Neuronal stem cell (in vitro differentiated cells): Measurements from ENCODE around the gene MEGF6.

Source experiments
- DNase-seq: peaks from one replicate; pipeline ENCODE4 v3.0.0-alpha.2; 2013; ENCODE audit warnings: low spot score
- H2AFZ ChIP-seq: one replicate; pipeline ENCODE4 v1.6.1; 2013; ENCODE audit warnings: mild to moderate bottlenecking, low read length, inconsistent platforms
- H2AK5ac ChIP-seq: 2 replicates; pipeline ENCODE4 v1.6.1; 2013; ENCODE audit warnings: low read depth, mild to moderate bottlenecking, inconsistent platforms, low read length, moderate library complexity, mixed read lengths
- H2BK120ac ChIP-seq: 2 replicates; pipeline ENCODE4 v1.6.1; 2013; ENCODE audit warnings: low read depth, mild to moderate bottlenecking, inconsistent platforms, low read length, moderate library complexity, mixed read lengths
- H2BK12ac ChIP-seq: one replicate; pipeline ENCODE4 v1.6.1; 2013; ENCODE audit warnings: low read length, inconsistent platforms
- H2BK15ac ChIP-seq: 2 replicates; pipeline ENCODE4 v1.6.1; 2013; ENCODE audit warnings: mild to moderate bottlenecking, low read length, inconsistent platforms, mixed read lengths
- H2BK5ac ChIP-seq: one replicate; pipeline ENCODE4 v1.6.1; 2013; ENCODE audit warnings: inconsistent platforms, mild to moderate bottlenecking, low read length, moderate library complexity
- H3K14ac ChIP-seq: one replicate; pipeline ENCODE4 v1.6.1; 2013; ENCODE audit warnings: low read length, inconsistent platforms
- H3K18ac ChIP-seq: 2 replicates; pipeline ENCODE4 v1.6.1; 2013; ENCODE audit warnings: low read length, inconsistent platforms
- H3K23ac ChIP-seq: 2 replicates; pipeline ENCODE4 v1.6.1; 2013; ENCODE audit warnings: low read depth, mild to moderate bottlenecking, mixed read lengths, low read length, inconsistent platforms; ENCODE audit not compliant: poor library complexity
- H3K27ac ChIP-seq: replicated peaks from 3 replicates; pipeline ENCODE4 v1.5.1; 2013; ENCODE audit warnings: low read length, inconsistent platforms
- H3K27me3 ChIP-seq, 3 experiments: 2 replicates each; pipeline ENCODE4 v1.6.1; 2013; ENCODE audit warnings: low read length in 3 of 3, mild to moderate bottlenecking in 2 of 3, inconsistent platforms in 1 of 3, low read depth in 1 of 3, mixed read lengths in 1 of 3, moderate library complexity in 1 of 3; ENCODE audit not compliant: control insufficient read depth in 3 of 3, insufficient read depth in 3 of 3
- H3K36me3 ChIP-seq, 2 donors: replicated peaks in 1 of 2; 2 replicates each; pipeline ENCODE4 v1.6.1; 2013; ENCODE audit warnings: low read length in 2 of 2; ENCODE audit not compliant: control insufficient read depth in 2 of 2, insufficient read depth in 2 of 2
- H3K4ac ChIP-seq: 2 replicates; pipeline ENCODE4 v1.6.1; 2013; ENCODE audit warnings: inconsistent platforms, mild to moderate bottlenecking, low read length, moderate library complexity
- H3K4me1 ChIP-seq, 2 donors: 1 replicate in 1 of 2; 2 replicates in 1 of 2; pipeline ENCODE4 v1.6.1; 2013; ENCODE audit warnings: low read length in 2 of 2, low read depth in 1 of 2; ENCODE audit not compliant: control insufficient read depth in 2 of 2, insufficient read depth in 1 of 2
- H3K4me2 ChIP-seq: one replicate; pipeline ENCODE4 v1.6.1; 2013; ENCODE audit warnings: mild to moderate bottlenecking, low read length, inconsistent platforms; ENCODE audit not compliant: insufficient read depth, poor library complexity, severe bottlenecking
- H3K4me3 ChIP-seq, 2 donors: 2 replicates each; pipeline ENCODE4 v1.5.1; 2013; ENCODE audit warnings: low read length in 2 of 2, mild to moderate bottlenecking in 2 of 2, inconsistent platforms in 1 of 2, moderate library complexity in 1 of 2
- H3K79me1 ChIP-seq: one replicate; pipeline ENCODE4 v1.6.1; 2013; ENCODE audit warnings: low read depth, mild to moderate bottlenecking, inconsistent platforms, low read length, moderate library complexity
- H3K9ac ChIP-seq: one replicate; pipeline ENCODE4 v1.6.1; 2013; ENCODE audit warnings: mild to moderate bottlenecking, low read depth, low read length, inconsistent platforms; ENCODE audit not compliant: poor library complexity
- H3K9me3 ChIP-seq, 2 donors: replicated peaks in 1 of 2; 2 replicates each; pipeline versions ENCODE3 to v1.6.1; 2013; ENCODE audit warnings: low read length in 2 of 2, mild to moderate bottlenecking in 2 of 2, inconsistent platforms in 1 of 2, low read depth in 1 of 2, mixed read lengths in 1 of 2, moderate library complexity in 1 of 2; ENCODE audit not compliant: control insufficient read depth in 2 of 2, insufficient read depth in 1 of 2
- H4K8ac ChIP-seq: one replicate; pipeline ENCODE4 v1.6.1; 2013; ENCODE audit warnings: low read depth, mild to moderate bottlenecking, inconsistent platforms, low read length, moderate library complexity
- H4K91ac ChIP-seq: one replicate; pipeline ENCODE4 v1.6.1; 2013; ENCODE audit warnings: low read length, low read depth, mild to moderate bottlenecking, inconsistent platforms; ENCODE audit not compliant: poor library complexity
- WGBS, 2 donors: extraction: QIAGEN DNeasy Blood & Tissue Kit; methylation state at CpG; one replicate each; pipeline ENCODE4 v1.1.7; 2013; ENCODE audit warnings: missing lambda C conversion rate in 2 of 2, mixed read lengths in 1 of 2; ENCODE audit not compliant: insufficient read length in 2 of 2, insufficient replicate concordance in 1 of 2; ENCODE audit errors: extremely low coverage in 2 of 2; 5-methylcytosine and 5-hydroxymethylcytosine counted together

Gene MEGF6

DNA sequence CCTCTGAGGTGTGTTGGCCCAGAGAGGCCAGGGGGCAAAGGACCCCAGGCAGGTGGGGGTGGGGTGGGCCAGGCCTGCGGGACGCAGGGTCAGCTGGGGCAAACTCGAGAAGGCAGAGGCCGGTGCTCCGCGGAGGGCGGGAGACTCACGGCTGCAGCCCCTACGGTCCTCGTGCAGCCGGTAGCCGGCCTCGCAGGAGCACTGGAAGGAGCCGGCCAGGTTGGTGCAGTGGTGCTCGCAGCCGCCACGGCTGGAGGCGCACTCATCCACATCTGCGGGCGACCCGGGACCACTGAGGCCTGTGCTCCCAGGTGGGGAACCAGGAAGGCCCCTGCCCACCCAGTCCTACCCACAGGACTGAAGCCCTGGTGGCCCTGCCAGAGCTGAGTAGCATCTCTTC, 101.6 kb downstream of the MEGF6 start:
- Histone ChIP-seq H2AFZ (no peak overlapping the region), H3K4me1 (no peaks in the 10 kb centered on the region), H3K27ac (no peak overlapping the region), H3K27me3 (no peaks in the 10 kb centered on the region), H3K18ac (no peak overlapping the region), H3K23ac (peak overlapping the region; percentile 89), H3K9me3 (no peaks in the 10 kb centered on the region), H3K14ac (no peak overlapping the region), H3K4ac (no peak overlapping the region), H4K91ac (no peak overlapping the region), H3K79me1 (peaks cover 6% of the 10 kb centered on the region), H2BK15ac (no peak overlapping the region), H2BK12ac (peak overlapping the region; percentile 73), H4K8ac (peak overlapping the region; percentile 43), H3K4me3 (no peak overlapping the region), H2AK5ac (no peak overlapping the region), H2BK120ac (no peak overlapping the region), H3K9ac (no peak overlapping the region), H2BK5ac (no peak overlapping the region), H3K36me3 (no peaks in the 10 kb centered on the region), H3K4me2 (no peak overlapping the region)
- DNase-seq, result no peak
- WGBS, 2 donors, result no CpG with 5 or more reads among the region's 21 CpGs

DNA sequence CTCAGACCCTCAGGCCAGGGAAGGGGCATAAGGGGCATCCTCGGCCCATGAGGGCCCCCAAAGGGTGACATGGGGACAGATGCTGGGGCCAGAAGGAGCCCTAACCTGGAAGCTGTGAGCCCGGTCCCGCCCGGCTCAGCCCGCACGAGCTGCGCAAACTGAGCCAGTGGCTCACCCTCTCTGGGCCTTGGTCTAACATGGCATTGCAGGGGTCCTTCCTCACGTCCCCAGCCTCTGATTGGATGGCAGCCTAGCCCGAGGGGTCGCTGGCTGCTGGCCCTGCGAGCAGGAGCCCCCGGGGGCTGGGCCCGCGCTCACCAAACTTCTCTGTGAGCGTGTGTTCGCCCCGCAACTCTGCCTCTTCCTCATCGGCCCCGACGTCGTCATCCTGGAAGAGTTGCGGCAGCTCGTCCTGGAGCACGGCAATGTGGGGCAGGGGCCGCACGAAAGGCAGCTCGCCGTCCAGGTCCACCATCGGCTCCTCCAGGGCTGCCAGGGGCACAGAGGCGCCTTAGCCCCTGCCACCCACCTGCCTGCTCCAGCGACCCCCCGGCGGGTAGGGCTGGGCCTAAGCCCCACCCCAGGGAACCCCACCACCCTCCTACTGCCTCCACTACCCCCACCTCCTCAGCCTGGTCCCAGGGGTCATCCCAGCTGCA, 102.4 kb downstream of the MEGF6 start:
- Histone ChIP-seq H4K91ac (no peak overlapping the region), H2AK5ac (no peak overlapping the region), H3K4me3 (no peak overlapping the region), H3K27me3 (no peaks in the 10 kb centered on the region), H3K27ac (no peak overlapping the region), H3K4me1 (no peaks in the 10 kb centered on the region), H2BK12ac (no peak overlapping the region), H3K14ac (peak overlapping the region; percentile 47), H2BK5ac (no peak overlapping the region), H3K4me2 (no peak overlapping the region), H3K23ac (peak overlapping the region; percentile 85), H3K18ac (peak overlapping the region; percentile 13), H2BK15ac (no peak overlapping the region), H2BK120ac (no peak overlapping the region), H2AFZ (no peak overlapping the region), H3K36me3 (no peaks in the 10 kb centered on the region), H3K9me3 (no peaks in the 10 kb centered on the region), H3K79me1 (peaks cover 6% of the 10 kb centered on the region), H3K9ac (no peak overlapping the region), H4K8ac (no peak overlapping the region), H3K4ac (no peak overlapping the region)
- DNase-seq, result no peak
- WGBS, 2 donors, result no CpG with 5 or more reads among the region's 33 CpGs

DNA sequence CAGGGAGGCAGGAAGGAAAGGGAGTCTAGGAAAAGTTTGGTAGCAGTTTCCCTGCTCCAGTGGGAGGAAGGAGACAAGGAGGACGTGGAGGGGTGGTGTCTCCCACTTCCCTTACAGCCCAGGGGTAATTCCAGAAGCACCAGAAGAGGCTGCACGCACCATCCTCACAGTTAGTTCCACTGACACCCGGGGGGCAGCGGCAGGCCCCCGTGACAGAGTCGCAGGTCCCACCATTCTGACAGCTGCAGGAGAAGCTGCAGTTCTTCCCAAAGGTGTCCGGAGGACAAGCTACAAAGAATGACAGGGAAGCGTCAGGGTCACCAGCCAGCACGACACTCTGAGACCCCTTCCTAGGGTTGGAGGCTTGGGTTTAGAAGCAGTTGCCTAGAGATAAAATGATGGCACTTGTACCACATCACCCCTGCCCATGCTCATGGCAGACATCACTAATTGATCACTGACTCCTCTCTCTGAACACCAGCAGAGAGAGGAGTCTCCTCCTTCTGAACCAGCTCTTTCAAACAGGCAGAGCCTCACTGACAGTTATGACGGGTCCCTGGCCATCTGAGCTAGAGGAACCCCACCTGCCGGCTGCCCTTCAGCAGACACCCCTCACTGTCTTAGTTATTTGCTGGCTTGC, 103.6 kb downstream of the MEGF6 start:
- Histone ChIP-seq H4K8ac (no peak overlapping the region), H4K91ac (no peak overlapping the region), H3K9ac (no peak overlapping the region), H2AFZ (no peak overlapping the region), H2BK120ac (no peak overlapping the region), H3K79me1 (peaks cover 6% of the 10 kb centered on the region), H3K18ac (no peak overlapping the region), H3K4ac (no peak overlapping the region), H2AK5ac (no peak overlapping the region), H3K4me3 (no peak overlapping the region), H2BK12ac (no peak overlapping the region), H3K4me1 (no peaks in the 10 kb centered on the region), H2BK5ac (no peak overlapping the region), H3K23ac (no peak overlapping the region), H3K4me2 (no peak overlapping the region), H3K9me3 (no peaks in the 10 kb centered on the region), H3K27ac (no peak overlapping the region), H2BK15ac (no peak overlapping the region), H3K27me3 (no peaks in the 10 kb centered on the region), H3K14ac (no peak overlapping the region), H3K36me3 (no peaks in the 10 kb centered on the region)
- no CpG with 5 or more reads among the region's 11 CpGs for WGBS, 2 donors
- DNase-seq, result no peak

DNA sequence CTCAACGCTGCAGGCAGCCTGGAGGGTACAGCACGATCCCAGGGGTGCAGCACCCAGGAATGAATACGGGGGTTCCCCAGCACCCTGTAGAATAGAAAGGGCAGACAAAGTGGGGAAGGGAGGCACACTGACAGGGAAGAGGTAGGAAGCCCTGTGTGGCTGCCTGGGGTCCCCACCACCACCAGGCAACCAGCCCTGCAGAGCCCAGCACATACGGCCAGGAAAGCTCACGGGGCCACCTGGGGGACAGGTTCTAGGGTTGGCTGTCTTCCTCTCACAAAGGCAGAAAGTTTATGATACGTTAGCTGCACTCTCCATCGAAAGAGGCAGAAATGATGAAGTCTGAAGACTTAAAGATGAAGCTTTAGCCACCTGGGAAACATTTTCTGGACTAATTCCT, 104.4 kb downstream of the MEGF6 start:
- H3K18ac ChIP-seq, result no peak overlapping the region
- H2BK5ac ChIP-seq, result no peak overlapping the region
- H3K23ac ChIP-seq, result no peak overlapping the region
- H2BK12ac ChIP-seq, result no peak overlapping the region
- no peak overlapping the region for H3K4me3 ChIP-seq
- H4K8ac ChIP-seq, result no peak overlapping the region
- H3K9me3 ChIP-seq, result no peaks in the 10 kb centered on the region
- H3K9ac ChIP-seq, result no peak overlapping the region
- H2BK120ac ChIP-seq, result no peak overlapping the region
- no peak overlapping the region for H3K4me2 ChIP-seq
- H3K79me1 ChIP-seq, result peaks cover 6% of the 10 kb centered on the region
- H3K14ac ChIP-seq, result no peak overlapping the region
- no peak overlapping the region for H3K27ac ChIP-seq
- no peak for DNase-seq
- no peak overlapping the region for H2AK5ac ChIP-seq
- H2BK15ac ChIP-seq, result no peak overlapping the region
- no peaks in the 10 kb centered on the region for H3K4me1 ChIP-seq
- H2AFZ ChIP-seq, result no peak overlapping the region
- no peak overlapping the region for H3K4ac ChIP-seq
- WGBS, 2 donors, result no CpG with 5 or more reads among the region's 7 CpGs
- H4K91ac ChIP-seq, result no peak overlapping the region
- no peaks in the 10 kb centered on the region for H3K36me3 ChIP-seq
- H3K27me3 ChIP-seq, result no peaks in the 10 kb centered on the region
